Thoracic aorta (tissue), 2 donors: ENCODE measurements around the gene PRRC1. TPM values are rescaled to one million over a fixed set of nuclear protein-coding genes. Genes with fewer than 3 reads are reported as not detected.
A peak's percentile ranks its signal among the peaks of the same experiment; 100 is the strongest.

Experiments
- ATAC-seq: fragments of 150-250 bp; one replicate; pipeline ENCODE4 v1.8.0; 2017; ENCODE audit warnings: low read depth; ENCODE audit not compliant: insufficient number of reproducible peaks, low FRiP score
- DNase-seq: peaks from one replicate; pipeline ENCODE4 v3.0.0-alpha.2; 2020; ENCODE audit warnings: low spot score
- H3K27ac ChIP-seq, 2 donors: fragments of 200-600 bp; sonication (generic); 1 replicate in 1 of 2; 2 replicates in 1 of 2; pipeline ENCODE4 v1.5.1; 2016; ENCODE audit warnings: mild to moderate bottlenecking in 2 of 2, moderate library complexity in 2 of 2
- H3K27me3 ChIP-seq: fragments of 200-600 bp; sonication (generic); replicated peaks from 2 replicates; pipeline ENCODE4 v1.6.0; 2016; ENCODE audit warnings: mild to moderate bottlenecking; ENCODE audit not compliant: insufficient read depth
- H3K36me3 ChIP-seq: fragments of 200-600 bp; sonication (generic); one replicate; pipeline ENCODE4 v1.5.1; 2016
- H3K4me1 ChIP-seq, 2 donors: fragments of 200-600 bp; sonication (generic); 1 replicate in 1 of 2; 2 replicates in 1 of 2; pipeline versions ENCODE4 v1.5.1 to v1.6.0; 2016; ENCODE audit warnings: low read depth in 2 of 2, mild to moderate bottlenecking in 1 of 2; ENCODE audit not compliant: control insufficient read depth in 1 of 2
- H3K4me3 ChIP-seq: fragments of 200-600 bp; sonication (generic); 2 replicates; pipeline ENCODE4 v1.5.1; 2016; ENCODE audit warnings: mild to moderate bottlenecking
- H3K9me3 ChIP-seq: fragments of 200-600 bp; sonication (generic); 2 replicates; pipeline ENCODE4 v1.5.1; 2016
- total RNA-seq, 2 donors: library from RNA; depleted of rRNA; stranded (reverse); fragments of >200 nt; gene quantifications; one replicate each; pipeline versions ENCODE4 v1.1.0 to v1.2.3, GENCODE V29; 2016
- TF ChIP-seq, protein P1 (sequence below): fragments of 200-600 bp; sonication (generic); IDR thresholded peaks from one replicate; pipeline ENCODE4 v1.5.1; 2019; ENCODE audit warnings: antibody characterized with exemption

Gene PRRC1
- 10 to 100 TPM; 28.7 to 41.6 TPM for total RNA-seq

DNA sequence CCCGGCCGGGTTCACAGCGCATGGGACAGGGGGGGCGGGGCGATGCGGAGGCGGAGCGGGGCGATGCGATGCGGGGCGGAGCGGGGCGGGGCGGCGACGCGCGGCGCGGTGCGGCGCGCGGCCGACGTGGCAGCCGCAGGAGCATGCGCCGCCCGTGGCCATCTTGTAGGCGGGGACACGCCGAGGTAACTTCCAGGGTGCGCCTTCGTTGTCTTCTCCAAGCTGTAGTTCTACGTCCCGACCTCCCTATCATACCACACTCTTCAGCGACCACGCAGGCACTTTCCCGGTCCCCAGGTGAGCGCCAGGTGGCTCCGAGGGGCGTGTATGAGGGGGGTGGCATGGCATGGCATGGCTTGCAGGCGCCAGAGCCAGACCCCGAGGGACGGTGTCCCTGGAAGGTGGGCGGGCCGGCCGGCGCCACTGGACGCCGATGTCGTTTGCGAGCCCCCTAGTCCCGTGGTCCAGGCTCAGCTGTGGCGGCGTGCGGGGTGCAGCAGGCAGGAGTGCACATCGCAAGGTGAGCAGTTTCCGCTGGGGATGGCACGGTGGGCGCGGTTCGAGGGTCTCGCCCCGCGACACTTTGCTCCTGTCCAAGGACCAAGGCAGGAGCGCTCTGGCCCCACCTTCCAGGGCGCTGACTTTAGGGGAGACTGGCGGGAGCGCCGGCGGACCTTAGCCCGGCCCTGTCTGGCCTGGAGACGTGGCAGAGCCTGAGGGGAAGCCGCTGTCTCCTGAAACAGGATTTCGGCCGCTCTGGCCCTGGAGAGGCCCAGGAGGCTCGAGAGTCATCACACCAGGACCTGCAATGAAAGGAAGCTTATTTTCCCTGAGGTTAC is at the start of gene PRRC1:
Gene PRRC1 (plus strand): TSS at position 161 of the 839 bp plus-strand sequence. CDS start 5,840 bp downstream, outside the sequence.
- Histone ChIP-seq H3K9me3 (no peaks in the 10 kb centered on the region), H3K4me1 (peaks cover 11 to 22% of the 10 kb centered on the region in 2 donors), H3K27me3 (no peaks in the 10 kb centered on the region), H3K36me3 (no peaks in the 10 kb centered on the region), H3K27ac (peak within 1 kb of the TSS; percentile 64 to 74), H3K4me3 (peak within 1 kb of the TSS; percentile 99)
- DNase-seq (peak; percentile 31), ATAC-seq (peak; percentile 78)
- TF ChIP-seq, protein P1, sequence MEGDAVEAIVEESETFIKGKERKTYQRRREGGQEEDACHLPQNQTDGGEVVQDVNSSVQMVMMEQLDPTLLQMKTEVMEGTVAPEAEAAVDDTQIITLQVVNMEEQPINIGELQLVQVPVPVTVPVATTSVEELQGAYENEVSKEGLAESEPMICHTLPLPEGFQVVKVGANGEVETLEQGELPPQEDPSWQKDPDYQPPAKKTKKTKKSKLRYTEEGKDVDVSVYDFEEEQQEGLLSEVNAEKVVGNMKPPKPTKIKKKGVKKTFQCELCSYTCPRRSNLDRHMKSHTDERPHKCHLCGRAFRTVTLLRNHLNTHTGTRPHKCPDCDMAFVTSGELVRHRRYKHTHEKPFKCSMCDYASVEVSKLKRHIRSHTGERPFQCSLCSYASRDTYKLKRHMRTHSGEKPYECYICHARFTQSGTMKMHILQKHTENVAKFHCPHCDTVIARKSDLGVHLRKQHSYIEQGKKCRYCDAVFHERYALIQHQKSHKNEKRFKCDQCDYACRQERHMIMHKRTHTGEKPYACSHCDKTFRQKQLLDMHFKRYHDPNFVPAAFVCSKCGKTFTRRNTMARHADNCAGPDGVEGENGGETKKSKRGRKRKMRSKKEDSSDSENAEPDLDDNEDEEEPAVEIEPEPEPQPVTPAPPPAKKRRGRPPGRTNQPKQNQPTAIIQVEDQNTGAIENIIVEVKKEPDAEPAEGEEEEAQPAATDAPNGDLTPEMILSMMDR = no peak

DNA sequence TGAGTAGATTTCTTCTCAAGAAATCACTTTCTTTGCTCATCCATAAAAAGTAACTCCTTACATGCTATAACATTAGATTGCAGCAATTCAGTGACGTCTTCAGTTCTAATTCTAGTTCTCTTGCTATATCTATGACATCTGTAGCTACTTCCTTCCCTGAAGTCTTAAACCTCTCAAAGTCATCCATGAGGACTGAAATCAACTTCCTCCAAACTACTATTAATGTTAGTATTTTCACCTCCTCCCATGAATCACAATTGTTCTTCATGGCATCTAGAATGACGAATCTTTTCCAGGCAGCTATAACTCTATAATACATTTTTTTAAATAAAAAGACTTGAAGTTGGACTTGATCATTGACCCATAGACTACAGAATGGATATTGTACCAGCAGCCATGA is 46.2 kb upstream of the PRRC1 start:
- Histone ChIP-seq H3K36me3 (no peaks in the 10 kb centered on the region), H3K27me3 (no peaks in the 10 kb centered on the region), H3K27ac (no peak overlapping the region), H3K9me3 (no peaks in the 10 kb centered on the region), H3K4me3 (no peak overlapping the region), H3K4me1 (no peaks in the 10 kb centered on the region)
- ATAC-seq = no peak
- no peak for DNase-seq
- TF ChIP-seq, protein P1 = no peak

DNA sequence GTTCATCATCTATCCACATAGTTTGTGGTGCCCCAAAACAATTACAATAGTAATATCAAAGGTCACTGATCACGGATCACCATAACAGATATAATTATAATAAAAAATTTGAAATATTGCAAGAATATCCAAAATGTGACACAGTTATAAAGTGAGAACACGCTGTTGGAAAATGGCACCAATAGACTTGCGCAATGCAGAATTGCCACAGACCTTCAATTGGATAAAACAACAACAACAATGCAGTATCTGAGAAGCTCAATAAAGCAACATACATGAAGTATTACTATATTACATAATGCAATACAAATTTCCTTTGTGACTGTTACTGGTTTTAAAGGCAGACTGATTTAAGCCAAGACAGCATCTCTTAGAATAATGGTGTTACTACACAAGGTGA is 44.7 kb upstream of the PRRC1 start:
- TF ChIP-seq, protein P1 = no peak
- ATAC-seq = no peak
- H3K36me3 ChIP-seq = no peaks in the 10 kb centered on the region

DNA sequence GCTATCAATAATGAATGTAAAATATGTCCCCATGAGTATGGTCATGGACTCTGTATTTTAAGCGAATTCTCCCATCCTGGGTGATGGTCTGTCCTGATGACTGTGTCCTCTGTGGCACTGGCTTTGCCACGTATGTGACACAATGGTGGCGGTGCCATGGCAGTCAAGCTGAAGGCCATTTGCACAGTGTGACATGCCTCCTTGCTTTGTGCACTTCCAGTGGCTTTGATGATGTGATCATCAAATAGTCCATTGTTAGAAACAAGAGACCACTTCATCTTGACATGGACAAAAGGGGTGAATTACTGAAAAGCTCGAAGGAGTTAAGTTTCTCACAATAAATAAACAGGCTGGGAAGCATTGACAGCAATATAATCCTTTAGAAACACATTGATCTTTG is 31.0 kb upstream of the PRRC1 start:
- H3K9me3 ChIP-seq = no peaks in the 10 kb centered on the region
- DNase-seq (no peak), ATAC-seq (no peak)
- H3K36me3 ChIP-seq = no peaks in the 10 kb centered on the region
- TF ChIP-seq, protein P1 = no peak
- H3K4me1 ChIP-seq = no peaks in the 10 kb centered on the region
- H3K4me3 ChIP-seq = no peak overlapping the region
- no peak overlapping the region for H3K27ac ChIP-seq
- H3K27me3 ChIP-seq = no peaks in the 10 kb centered on the region

More for the DNA sequence above, 44.7 kb upstream of the PRRC1 start:
- Histone ChIP-seq H3K4me3 (no peak overlapping the region), H3K27ac (no peak overlapping the region), H3K9me3 (no peaks in the 10 kb centered on the region), H3K27me3 (no peaks in the 10 kb centered on the region), H3K4me1 (no peaks in the 10 kb centered on the region)
- no peak for DNase-seq

DNA sequence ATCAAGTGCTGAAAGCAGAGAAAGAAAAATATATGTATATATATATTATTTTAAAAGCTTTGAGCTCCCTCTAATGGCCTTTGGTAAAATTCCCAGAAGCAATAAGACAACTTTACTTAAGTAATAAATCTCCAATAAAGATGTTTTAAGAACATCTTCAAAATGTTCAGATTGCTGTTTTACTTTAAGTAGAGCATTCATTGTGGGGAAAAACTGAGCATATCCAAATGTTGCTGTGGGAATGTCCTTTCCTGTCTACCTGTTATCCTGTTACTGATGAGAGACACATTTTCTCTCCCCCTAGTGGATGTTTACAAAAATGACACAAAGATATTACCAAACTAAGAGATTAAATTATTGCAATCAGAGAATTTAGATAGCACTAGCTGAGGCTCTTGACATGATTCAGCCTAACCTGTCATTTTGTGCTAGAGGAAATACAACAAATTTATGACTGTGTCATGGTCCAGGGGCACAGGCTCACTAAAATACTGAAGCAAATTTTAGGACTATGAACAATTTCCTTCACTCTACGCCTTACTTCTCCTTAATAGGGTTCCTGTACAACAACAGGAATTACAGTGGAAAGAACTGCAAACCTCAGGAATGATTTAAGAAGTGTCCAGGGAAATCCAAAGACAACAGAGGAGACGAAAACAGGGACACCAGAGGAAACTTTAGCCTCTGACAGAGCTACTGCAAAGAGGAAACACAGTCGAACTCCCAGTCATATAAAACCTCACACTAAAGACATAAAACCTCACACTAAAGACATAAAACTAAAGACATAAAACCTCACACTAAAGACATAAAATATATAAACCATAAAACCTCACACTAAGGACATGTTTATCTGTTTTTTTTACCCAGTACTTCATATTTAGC is 24.3 kb upstream of the PRRC1 start:
- Histone ChIP-seq H3K4me3 (no peak overlapping the region), H3K27me3 (no peaks in the 10 kb centered on the region), H3K36me3 (no peaks in the 10 kb centered on the region), H3K27ac (no peak overlapping the region), H3K4me1 (no peaks in the 10 kb centered on the region), H3K9me3 (no peaks in the 10 kb centered on the region)
- no peak for DNase-seq
- ATAC-seq = peak; percentile 43
- TF ChIP-seq, protein P1 = peak; percentile 61
